Measurements from ENCODE around the gene GPC5.
"Not testable (repeated sequence)": the region's sequence is repeated elsewhere in the genome, so short reads cannot be mapped to it uniquely, and the experiment has no call there.

GPC5 gene

DNA sequence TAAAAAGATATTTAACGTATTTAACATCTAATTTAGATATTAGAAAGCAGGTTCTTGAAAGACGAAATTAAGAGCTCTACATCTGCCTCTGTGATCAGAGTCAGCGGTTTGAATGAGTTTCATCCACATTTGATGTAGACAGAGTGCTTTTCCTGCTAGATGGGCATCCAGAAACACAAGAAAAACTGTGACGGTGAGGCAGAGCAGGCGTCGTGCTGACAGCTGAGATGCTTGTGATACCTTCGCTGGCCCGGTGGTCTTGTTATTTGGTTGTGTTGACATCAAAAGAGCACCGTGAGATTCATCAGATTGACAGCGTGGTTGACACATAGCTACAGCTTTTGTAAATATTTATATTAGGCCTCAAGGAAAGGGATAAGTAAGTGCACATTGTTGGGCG, 399.1 kb downstream of the GPC5 start:
- DNase-seq, result no peak

- DNase-seq, result not testable (repeated sequence)
These were observed 399.9 kb downstream of the GPC5 start for GRCh38 chr13:91798338-91798737.

- DNase-seq, result not testable (repeated sequence)
These were observed 403.4 kb downstream of the GPC5 start for GRCh38 chr13:91801772-91802171.

- no peak for DNase-seq
These were observed 404.5 kb downstream of the GPC5 start for GRCh38 chr13:91802957-91803356.

DNA sequence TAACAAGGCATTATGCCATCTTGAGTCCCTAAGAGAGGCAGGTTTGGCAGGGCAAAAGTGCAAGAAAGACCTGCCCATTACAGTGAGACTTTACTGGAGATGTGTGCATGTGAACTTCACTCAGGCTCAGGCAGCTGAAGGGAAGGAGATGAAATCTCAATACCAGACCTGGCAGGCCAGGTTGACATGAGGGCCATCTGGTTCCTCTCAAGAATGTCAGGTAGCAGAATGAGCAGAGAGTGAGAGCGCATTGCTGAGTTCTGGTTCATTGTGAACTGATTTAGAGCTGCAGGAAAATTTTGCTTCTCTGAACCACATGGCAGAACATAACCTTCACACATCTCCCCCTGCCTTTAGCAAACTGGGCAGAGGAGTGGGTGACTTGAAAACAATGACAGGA, 406.3 kb downstream of the GPC5 start:
- DNase-seq, result no peak

- DNase-seq, result no peak
These were observed 407.2 kb downstream of the GPC5 start for GRCh38 chr13:91805605-91806004.

DNA sequence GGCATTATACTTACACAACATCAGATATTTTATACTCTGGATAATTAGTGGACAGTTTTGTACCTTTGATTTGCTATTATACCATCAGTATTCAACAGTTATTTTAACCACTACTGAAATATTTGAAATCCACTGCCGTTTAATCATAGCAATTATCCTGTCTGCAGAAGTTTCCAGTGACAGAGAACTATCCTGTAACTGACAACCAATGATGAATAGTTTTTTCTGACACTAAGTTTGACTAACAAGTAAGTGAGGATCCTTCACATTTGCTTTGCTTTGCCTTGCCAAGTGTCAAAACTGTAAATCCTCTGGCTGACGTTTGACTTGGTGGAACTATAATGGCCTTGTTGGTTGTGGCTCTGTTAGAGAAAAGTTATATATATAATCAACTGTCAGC, 410.7 kb downstream of the GPC5 start:
- DNase-seq, result no peak

GRCh38 chr13:91813253-91813652, 414.8 kb downstream of the GPC5 start:
- no peak for DNase-seq

GRCh38 chr13:91816263-91816807, 417.9 kb downstream of the GPC5 start:
- no peak for DNase-seq

DNA sequence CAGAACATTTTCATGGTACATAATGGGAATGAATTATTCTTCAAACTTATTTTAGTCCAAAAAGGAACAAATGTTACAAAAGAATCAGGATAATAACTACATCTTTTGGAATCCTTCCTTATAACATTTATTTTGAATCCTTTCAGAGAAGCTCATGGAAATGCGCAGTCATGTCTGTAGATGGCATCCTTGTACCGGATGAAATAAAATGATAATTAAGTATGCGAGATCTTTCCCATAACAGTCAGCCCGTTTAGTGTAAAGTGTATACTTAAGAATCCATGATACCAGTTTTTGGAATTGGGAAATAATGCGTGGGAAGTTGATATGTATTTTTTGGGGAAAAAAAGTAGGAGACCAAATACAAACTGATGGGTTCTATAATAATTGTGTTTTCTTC, 418.8 kb downstream of the GPC5 start:
- DNase-seq, result no peak

GRCh38 chr13:91824416-91824815, 426.0 kb downstream of the GPC5 start:
- DNase-seq, result no peak

- no peak for DNase-seq
These were observed 427.1 kb downstream of the GPC5 start for GRCh38 chr13:91825516-91825915.

- DNase-seq, result no peak
These were observed 438.1 kb downstream of the GPC5 start for GRCh38 chr13:91836553-91836952.

GRCh38 chr13:91845612-91846011, 447.2 kb downstream of the GPC5 start:
- DNase-seq, result no peak

DNA sequence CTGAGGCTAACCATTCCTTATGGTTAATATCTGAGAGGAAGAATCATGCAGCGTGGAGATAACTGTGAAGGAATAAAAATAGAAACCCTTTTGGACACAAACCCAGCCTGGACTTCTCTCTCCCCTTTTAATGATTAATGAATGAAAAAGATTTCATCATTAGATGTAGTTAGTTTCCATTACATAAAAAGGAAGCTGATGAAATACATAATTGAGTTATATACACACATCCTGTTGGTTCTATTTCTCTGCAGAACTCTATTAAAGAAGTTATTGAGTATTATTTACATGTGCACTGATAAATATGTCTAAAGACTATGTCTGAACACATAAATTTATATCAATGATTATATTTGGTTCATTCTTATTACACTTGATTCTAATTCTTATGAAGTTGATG, 465.3 kb downstream of the GPC5 start:
- DNase-seq, result no peak

DNA sequence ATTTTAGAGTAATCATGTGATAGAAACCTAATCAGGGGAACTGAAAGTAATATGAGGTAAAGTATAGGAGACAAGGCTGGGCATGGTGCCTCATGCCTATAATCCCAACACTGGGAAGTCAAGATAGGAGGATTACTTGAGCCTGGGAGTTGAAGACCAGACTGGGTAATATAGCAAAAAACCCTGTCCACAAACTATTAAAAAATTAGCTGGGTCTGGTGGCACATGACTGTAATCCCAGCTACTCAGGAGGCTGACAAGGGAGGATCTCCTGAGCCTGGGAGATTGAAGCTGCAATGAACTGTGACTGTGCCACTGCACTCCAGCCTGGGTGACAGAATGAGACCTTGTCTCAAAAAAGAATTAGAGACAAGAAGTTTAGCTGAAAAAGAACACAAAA, 469.9 kb downstream of the GPC5 start:
- no peak for DNase-seq

DNA sequence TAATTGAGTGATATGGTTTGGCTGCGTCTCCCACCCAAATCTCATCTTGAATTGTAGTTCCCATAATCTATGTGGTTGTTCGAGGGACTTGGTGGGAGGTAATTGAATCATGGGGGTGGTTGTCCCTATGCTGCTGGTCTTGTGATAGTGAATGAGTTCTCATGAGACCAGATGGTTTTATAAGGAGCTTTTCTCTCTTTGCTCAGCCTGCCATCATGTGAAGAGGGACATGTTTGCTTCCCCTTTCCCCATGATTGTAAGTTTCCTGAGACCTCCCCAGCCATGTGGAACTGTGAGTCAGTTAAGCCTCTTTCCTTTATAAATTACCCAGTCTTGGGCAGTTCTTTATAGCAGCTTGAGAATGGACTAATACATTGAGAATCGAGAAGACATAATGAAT, 480.1 kb downstream of the GPC5 start:
- no peak for DNase-seq

GRCh38 chr13:91879360-91879759, 480.9 kb downstream of the GPC5 start:
- DNase-seq, result no peak

DNA sequence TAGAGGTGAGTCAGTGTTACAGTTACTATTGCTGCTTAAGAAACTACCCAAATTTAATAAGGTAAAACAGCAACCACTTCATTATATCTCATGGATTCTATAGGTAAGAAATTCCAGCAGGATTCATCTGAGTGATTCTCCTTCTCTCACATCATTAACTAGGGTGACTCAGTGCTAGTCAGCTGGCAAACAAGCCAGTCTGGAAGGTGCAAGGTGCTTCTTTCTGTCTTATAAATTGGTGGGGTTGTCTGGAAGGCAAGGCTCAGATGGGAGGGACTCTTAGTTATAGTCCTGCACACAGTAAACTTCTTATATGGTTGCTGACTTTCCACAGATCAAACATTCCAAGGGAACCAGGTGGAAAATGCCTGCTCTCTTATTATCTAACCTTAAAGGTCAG, 484.5 kb downstream of the GPC5 start:
- DNase-seq, result no peak

DNA sequence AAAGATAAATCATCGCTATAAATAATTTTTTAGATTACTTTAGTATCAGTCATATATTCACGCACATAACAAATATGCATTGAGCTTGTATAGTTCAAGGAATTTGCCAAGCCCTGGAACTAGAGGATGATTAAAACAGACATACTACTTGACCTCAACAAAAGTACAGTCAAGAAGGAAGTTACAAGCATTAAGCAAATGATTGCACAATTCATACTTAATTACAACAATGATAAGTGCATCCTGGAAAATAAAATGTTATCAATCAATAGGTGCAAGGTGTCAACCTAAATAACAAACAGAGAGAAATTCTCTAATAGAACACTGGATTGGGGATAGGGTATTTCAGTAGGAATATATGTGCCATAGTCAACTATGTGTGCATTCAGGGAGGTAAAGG, 491.2 kb downstream of the GPC5 start:
- DNase-seq, result no peak

- DNase-seq, result no peak
These were observed 492.7 kb downstream of the GPC5 start for GRCh38 chr13:91891141-91891540.

DNA sequence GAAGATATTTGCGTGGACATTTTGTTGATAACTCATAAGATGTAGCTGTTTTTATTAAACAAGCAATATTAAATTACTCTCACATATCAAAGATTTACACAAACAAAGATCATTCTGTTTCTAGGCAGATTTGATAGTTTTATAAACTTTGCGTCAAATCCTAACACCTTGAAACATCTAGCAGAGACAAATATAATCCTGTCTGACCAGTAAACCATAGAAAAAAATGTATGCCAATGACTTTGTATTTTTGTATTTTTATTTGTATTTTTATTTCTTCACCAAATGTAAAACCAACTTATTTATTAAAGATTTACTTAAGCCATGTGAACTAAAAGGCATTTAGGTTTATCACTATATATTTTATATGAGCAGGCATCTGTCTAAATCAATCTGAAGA, 494.6 kb downstream of the GPC5 start:
- no peak for DNase-seq

DNA sequence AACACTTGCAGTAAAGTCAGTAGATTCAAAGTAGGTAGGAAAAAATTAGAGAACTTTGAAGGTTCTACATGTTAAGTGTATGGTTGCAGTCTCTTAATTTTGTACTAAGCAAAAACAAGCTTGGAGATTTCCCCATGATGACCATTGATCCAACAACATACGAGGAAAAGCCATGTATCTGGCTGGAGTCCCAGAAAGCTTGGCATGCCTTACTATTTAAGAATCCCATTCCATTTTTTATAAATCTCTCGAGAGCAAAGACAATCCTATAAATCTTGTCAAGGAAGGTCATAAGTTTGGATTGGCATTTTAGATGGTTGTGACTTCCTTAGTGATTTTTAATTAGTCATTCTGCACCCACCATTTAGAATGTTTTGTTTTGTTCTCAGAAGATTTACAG, 495.9 kb downstream of the GPC5 start:
- DNase-seq, result no peak

DNA sequence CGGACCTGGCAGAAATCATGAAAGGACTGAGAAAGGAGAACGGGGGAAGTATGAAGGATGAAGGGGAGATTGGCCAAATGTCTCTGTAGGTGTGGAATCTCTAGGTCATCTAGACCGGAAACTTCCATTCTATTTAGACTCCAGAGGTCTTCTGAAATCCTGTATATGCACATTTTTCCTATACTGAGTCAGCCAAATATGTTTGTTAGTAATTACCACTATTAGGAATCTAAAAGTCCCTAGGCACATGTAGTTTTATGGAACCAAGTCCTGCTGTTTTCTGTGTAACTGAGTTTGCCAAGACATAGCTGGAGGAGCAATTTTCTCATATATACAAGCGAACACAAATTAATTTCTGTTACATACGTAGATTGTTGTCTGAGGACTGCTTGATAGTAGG, 498.1 kb downstream of the GPC5 start:
- DNase-seq, result no peak

- not testable (repeated sequence) for DNase-seq
These were observed 500.6 kb downstream of the GPC5 start for GRCh38 chr13:91898986-91899385.

- no peak for DNase-seq
These were observed 503.9 kb downstream of the GPC5 start for GRCh38 chr13:91902291-91902690.

Data from cerebellar nuclear complex (tissue), 1 donor.